Gastrocnemius medialis (tissue), 4 donors: ENCODE data around the gene ZMYM1. TPM values are rescaled to one million over a fixed set of nuclear protein-coding genes. Genes with fewer than 3 reads are reported as not detected.
"Not testable (repeated sequence)": the region's sequence is repeated elsewhere in the genome, so short reads cannot be mapped to it uniquely, and the experiment has no call there.

ENCODE experiments used
- ATAC-seq, 2 donors: fragments of 150-250 bp; one replicate each; pipeline ENCODE4 v1.9.1; 2016
- DNase-seq, 2 donors: peaks; one replicate each; pipeline ENCODE4 v3.0.0-alpha.2; 2019
- H3K27ac ChIP-seq, 4 donors: fragments of 200-600 bp; sonication (generic); 1 replicate in 1 of 4; 2 replicates in 3 of 4; pipeline ENCODE4 v1.5.1; 2016 to 2018; ENCODE audit warnings: mild to moderate bottlenecking in 2 of 4, moderate library complexity in 1 of 4
- H3K27me3 ChIP-seq, 3 donors: fragments of 200-600 bp; sonication (generic) in 2 of 3; 1 replicate in 1 of 3; 2 replicates in 2 of 3; pipeline versions ENCODE4 v1.5.1 to v1.6.0; 2016 to 2019; ENCODE audit warnings: mild to moderate bottlenecking in 1 of 3, moderate library complexity in 1 of 3
- H3K36me3 ChIP-seq, 2 donors: fragments of 200-600 bp; sonication (generic) in 1 of 2; one replicate each; pipeline ENCODE4 v1.5.1; 2017 to 2018
- H3K4me1 ChIP-seq, 2 donors: fragments of 200-600 bp; sonication (generic) in 1 of 2; one replicate each; pipeline ENCODE4 v1.5.1; 2016 to 2017; ENCODE audit warnings: mild to moderate bottlenecking in 2 of 2
- H3K4me3 ChIP-seq, 4 donors: fragments of 200-600 bp; sonication (generic) in 3 of 4; 1 replicate in 1 of 4; 2 replicates in 3 of 4; pipeline ENCODE4 v1.5.1; 2016 to 2019; ENCODE audit warnings: mild to moderate bottlenecking in 2 of 4
- H3K9me3 ChIP-seq, 3 donors: fragments of 200-600 bp; sonication (generic) in 2 of 3; 1 replicate in 1 of 3; 2 replicates in 2 of 3; pipeline ENCODE4 v1.5.1; 2016 to 2019
- CTCF ChIP-seq, 5 experiments: fragments of 450-650 bp in 3 of 5; fragments of 200-600 bp in 2 of 5; sonication (generic) in 2 of 5; IDR thresholded peaks in 4 of 5; conservative IDR thresholded peaks in 1 of 5; 1 replicate in 4 of 5; 2 replicates in 1 of 5; pipeline ENCODE4 v1.5.1; 2016 to 2019; ENCODE audit warnings: antibody characterized with exemption in 5 of 5, mild to moderate bottlenecking in 3 of 5, moderate library complexity in 3 of 5
- POLR2A ChIP-seq, 2 donors: fragments of 450-650 bp; IDR thresholded peaks; one replicate each; pipeline ENCODE4 v1.6.1; 2017; ENCODE audit warnings: antibody characterized with exemption in 2 of 2, mild to moderate bottlenecking in 2 of 2, moderate library complexity in 2 of 2
- in situ Hi-C, 4 donors: fragments of 200-750 bp; cut with MboI; loops; one replicate each; pipeline versions ENCODE4 v1.15.0 to v1.8.0; 2017; ENCODE audit warnings: low sequenced_read_pairs in 4 of 4
- intact Hi-C: fragments of 100-400 bp; cut with DNase I; formaldehyde crosslinking; loops from one replicate; pipeline ENCODE4 v1.15.1; 2023; ENCODE audit warnings: low total_unique reads
- total RNA-seq, 4 donors: library from RNA; depleted of rRNA; stranded (reverse); fragments of >200 nt; gene quantifications; one replicate each; pipeline versions ENCODE4 v1.1.0 to v1.2.3, GENCODE V29; 2016

Gene ZMYM1
- total RNA-seq, 4 donors from 2014 or later, result 1.8 to 7.6 (median 3.6) TPM

GRCh38 chr1:35062518-35063196 lies 16.5 kb upstream of the ZMYM1 start:
- Histone ChIP-seq H3K4me3 (no peak overlapping the region), H3K27ac (no peak overlapping the region), H3K36me3 (no peaks in the 10 kb centered on the region), H3K4me1 (no peaks in the 10 kb centered on the region), H3K27me3 (peaks cover 0 to 2% (median 0%) of the 10 kb centered on the region in 3 donors), H3K9me3 (no peaks in the 10 kb centered on the region)
- in situ Hi-C loops (no loop called here), intact Hi-C loops (no loop called here)
- TF ChIP-seq POLR2A (IDR thresholded peaks at IDR 0.05) (no peak), CTCF (IDR thresholded peaks at IDR 0.05 in 4 of 5, conservative IDR thresholded peaks at IDR 0.05 in 1 of 5) (no peak)
- ATAC-seq (no peak), DNase-seq (no peak)

- no peak overlapping the region for H3K4me3 ChIP-seq
These were observed 14.9 kb upstream of the ZMYM1 start for GRCh38 chr1:35064265-35064664.

GRCh38 chr1:35069746-35070145 lies 9.4 kb upstream of the ZMYM1 start:
- Histone ChIP-seq H3K9me3 (no peaks in the 10 kb centered on the region), H3K27ac (no peak overlapping the region), H3K36me3 (no peaks in the 10 kb centered on the region), H3K4me3 (no peak overlapping the region), H3K27me3 (peaks cover 0 to 3% (median 0%) of the 10 kb centered on the region in 3 donors), H3K4me1 (no peaks in the 10 kb centered on the region)
- no peak for ATAC-seq
- in situ Hi-C loops (no loop called here), intact Hi-C loops (no loop called here)
- TF ChIP-seq CTCF (IDR thresholded peaks at IDR 0.05 in 4 of 5, conservative IDR thresholded peaks at IDR 0.05 in 1 of 5), result no peak
- no peak for TF ChIP-seq POLR2A (IDR thresholded peaks at IDR 0.05)
- DNase-seq, result no peak

More at GRCh38 chr1:35064265-35064664, 14.9 kb upstream of the ZMYM1 start:
- Histone ChIP-seq H3K4me1 (no peaks in the 10 kb centered on the region), H3K36me3 (no peaks in the 10 kb centered on the region), H3K9me3 (no peaks in the 10 kb centered on the region), H3K27me3 (peaks cover 0 to 2% (median 0%) of the 10 kb centered on the region in 3 donors), H3K27ac (no peak overlapping the region)
- DNase-seq (no peak), ATAC-seq (no peak)
- in situ Hi-C loops, result no loop called here
- intact Hi-C loops, result no loop called here
- TF ChIP-seq CTCF (IDR thresholded peaks at IDR 0.05 in 4 of 5, conservative IDR thresholded peaks at IDR 0.05 in 1 of 5) (no peak), POLR2A (IDR thresholded peaks at IDR 0.05) (no peak)

GRCh38 chr1:35073265-35073811 lies 5.8 kb upstream of the ZMYM1 start:
- H3K27ac ChIP-seq, result no peak overlapping the region
- no peaks in the 10 kb centered on the region for H3K4me1 ChIP-seq
- ATAC-seq (no peak), DNase-seq (no peak)
- in situ Hi-C loops, result no loop called here
- H3K9me3 ChIP-seq, result no peaks in the 10 kb centered on the region
- intact Hi-C loops, result no loop called here
- H3K36me3 ChIP-seq, result no peaks in the 10 kb centered on the region
- peaks cover 0 to 3% (median 0%) of the 10 kb centered on the region in 3 donors for H3K27me3 ChIP-seq
- H3K4me3 ChIP-seq, result no peak overlapping the region
- no peak for TF ChIP-seq CTCF (IDR thresholded peaks at IDR 0.05 in 4 of 5, conservative IDR thresholded peaks at IDR 0.05 in 1 of 5)
- no peak for TF ChIP-seq POLR2A (IDR thresholded peaks at IDR 0.05)

GRCh38 chr1:35076426-35076825 lies 2.8 kb upstream of the ZMYM1 start:
- H3K9me3 ChIP-seq, ATAC-seq, H3K36me3 ChIP-seq, intact Hi-C loops, H3K27ac ChIP-seq, H3K4me3 ChIP-seq, H3K27me3 ChIP-seq, DNase-seq, in situ Hi-C loops: not testable (repeated sequence)
- H3K4me1 ChIP-seq, result peaks cover 12 to 15% of the 10 kb centered on the region in 2 donors
